Adipose tissue (tissue), 3 donors: ENCODE results near the gene OR1I1. TPM values are rescaled to one million over a fixed set of nuclear protein-coding genes. Genes with fewer than 3 reads are reported as not detected.

Experiments
- H3K27ac ChIP-seq: one replicate; pipeline ENCODE4 v1.5.1; 2013; ENCODE audit warnings: low read depth, low read length
- WGBS, 3 donors: extraction: QIAGEN DNeasy Blood & Tissue Kit; methylation state at CpG; one replicate each; pipeline ENCODE4 v1.1.7; 2013; 5-methylcytosine and 5-hydroxymethylcytosine counted together
- polyA plus RNA-seq, 3 donors: library from polyadenylated mRNA; stranded (reverse); fragments of 200-250 nt; gene quantifications; one replicate each; pipeline ENCODE4 v1.2.3, GENCODE V29; 2013
- donor health status: healthy with polysubstance abuse.
- donor health status: Bipolar disorder and iron deficiency.
- donor health status: healthy.

The OR1I1 gene
- polyA plus RNA-seq, 3 donors = under 0.01 TPM; not detected in 2

- 90 to 92% (median 92%) methylated on average over 58 of the region's 58 CpGs for WGBS, 3 donors
- no peak overlapping the region for H3K27ac ChIP-seq
These were observed 31.5 kb downstream of the OR1I1 start for GRCh38 chr19:15113245-15114152.

- WGBS, 3 donors = 69 to 82% (median 76%) methylated on average over 7 of the region's 7 CpGs
- no peak overlapping the region for H3K27ac ChIP-seq
These were observed 32.1 kb downstream of the OR1I1 start for GRCh38 chr19:15114153-15114540.

GRCh38 chr19:15115080-15115479, 33.1 kb downstream of the OR1I1 start:
- WGBS, 3 donors = 44 to 78% (median 55%) methylated on average over 13 of the region's 13 CpGs

GRCh38 chr19:15115762-15116615, 34.0 kb downstream of the OR1I1 start:
- 66 to 85% (median 73%) methylated on average over 23 of the region's 23 CpGs for WGBS, 3 donors
- H3K27ac ChIP-seq = no peak overlapping the region

More at GRCh38 chr19:15115080-15115479, 33.1 kb downstream of the OR1I1 start:
- no peak overlapping the region for H3K27ac ChIP-seq

GRCh38 chr19:15116856-15117255, 34.8 kb downstream of the OR1I1 start:
- H3K27ac ChIP-seq = no peak overlapping the region
- 83 to 85% (median 84%) methylated on average over 12 of the region's 12 CpGs for WGBS, 3 donors

- WGBS, 3 donors = 96 to 100% (median 97%) methylated on average over 2 of the region's 2 CpGs
- no peak overlapping the region for H3K27ac ChIP-seq
These were observed 36.2 kb downstream of the OR1I1 start for GRCh38 chr19:15118248-15118647.

GRCh38 chr19:15118789-15119494, 36.9 kb downstream of the OR1I1 start:
- 94 to 97% (median 96%) methylated on average over 20 of the region's 20 CpGs for WGBS, 3 donors
- H3K27ac ChIP-seq = no peak overlapping the region

GRCh38 chr19:15120135-15121026, 38.4 kb downstream of the OR1I1 start:
- WGBS, 3 donors = 89 to 95% (median 95%) methylated on average over 14 of the region's 14 CpGs
- H3K27ac ChIP-seq = no peak overlapping the region

- no peak overlapping the region for H3K27ac ChIP-seq
- 91 to 97% (median 96%) methylated on average over 21 of the region's 21 CpGs for WGBS, 3 donors
These were observed 40.5 kb downstream of the OR1I1 start for GRCh38 chr19:15122331-15123030.

- WGBS, 3 donors = 93 to 97% (median 95%) methylated on average over 22 of the region's 22 CpGs
- no peak overlapping the region for H3K27ac ChIP-seq
These were observed 41.2 kb downstream of the OR1I1 start for GRCh38 chr19:15123031-15123890.

- H3K27ac ChIP-seq = no peak overlapping the region
- WGBS, 3 donors = 9 to 44% (median 37%) methylated on average over 5 of the region's 5 CpGs
These were observed 41.9 kb downstream of the OR1I1 start for GRCh38 chr19:15123900-15124299.

- H3K27ac ChIP-seq = no peak overlapping the region
- WGBS, 3 donors = 1 to 3% (median 2%) methylated on average over 32 to 33 of the region's 33 CpGs
These were observed 42.7 kb downstream of the OR1I1 start for GRCh38 chr19:15124572-15125231.

- WGBS, 3 donors = 0 to 1% (median 0%) methylated on average over 61 of the region's 61 CpGs
- H3K27ac ChIP-seq = peak overlapping the region; percentile 9
These were observed 43.4 kb downstream of the OR1I1 start for GRCh38 chr19:15125232-15126067.

GRCh38 chr19:15126131-15126910, 44.3 kb downstream of the OR1I1 start:
- 55 to 71% (median 70%) methylated on average over 2 of the region's 2 CpGs for WGBS, 3 donors
- H3K27ac ChIP-seq = no peak overlapping the region
